ENCODE measurements around the gene POLR1A.

POLR1A gene

GRCh38 chr2:86028766-86029381 is 76.8 kb downstream of the POLR1A start:
- CTCF ChIA-PET: interaction anchor here (0.5 to 1.2 kb wide), 3 partner anchors 20 to 139 kb away, joined by 3 to 8 read pairs (median 4); no protein-coding TSS in a partner anchor
- POLR2A ChIA-PET: no interaction called here
- Histone ChIP-seq H3K4me3 (ENCODE audit: low read depth, low read length) (no peak overlapping the region), H3K27ac (ENCODE audit: extremely low read depth, low read depth, low read length) (no peak overlapping the region), H3K36me3 (ENCODE audit: control insufficient read depth in 2 of 2, insufficient read depth in 1 of 2, low read length in 2 of 2) (peaks cover 21 to 98% of the 10 kb centered on the region in 2 experiments; a peak in 2 of 3 replicates), H3K9me3 (ENCODE audit: control insufficient read depth, insufficient read depth, low read depth, low read length) (no peaks in the 10 kb centered on the region), H3K4me1 (ENCODE audit: control insufficient read depth, insufficient read depth, low read length) (no peaks in the 10 kb centered on the region)
- no peak for TF ChIP-seq ZNF792 (tag by site-specific recombination; IDR thresholded peaks at IDR 0.05)
- TF ChIP-seq ZSCAN4 (tag by site-specific recombination; IDR thresholded peaks at IDR 0.05): no peak
- TF ChIP-seq, protein P1, sequence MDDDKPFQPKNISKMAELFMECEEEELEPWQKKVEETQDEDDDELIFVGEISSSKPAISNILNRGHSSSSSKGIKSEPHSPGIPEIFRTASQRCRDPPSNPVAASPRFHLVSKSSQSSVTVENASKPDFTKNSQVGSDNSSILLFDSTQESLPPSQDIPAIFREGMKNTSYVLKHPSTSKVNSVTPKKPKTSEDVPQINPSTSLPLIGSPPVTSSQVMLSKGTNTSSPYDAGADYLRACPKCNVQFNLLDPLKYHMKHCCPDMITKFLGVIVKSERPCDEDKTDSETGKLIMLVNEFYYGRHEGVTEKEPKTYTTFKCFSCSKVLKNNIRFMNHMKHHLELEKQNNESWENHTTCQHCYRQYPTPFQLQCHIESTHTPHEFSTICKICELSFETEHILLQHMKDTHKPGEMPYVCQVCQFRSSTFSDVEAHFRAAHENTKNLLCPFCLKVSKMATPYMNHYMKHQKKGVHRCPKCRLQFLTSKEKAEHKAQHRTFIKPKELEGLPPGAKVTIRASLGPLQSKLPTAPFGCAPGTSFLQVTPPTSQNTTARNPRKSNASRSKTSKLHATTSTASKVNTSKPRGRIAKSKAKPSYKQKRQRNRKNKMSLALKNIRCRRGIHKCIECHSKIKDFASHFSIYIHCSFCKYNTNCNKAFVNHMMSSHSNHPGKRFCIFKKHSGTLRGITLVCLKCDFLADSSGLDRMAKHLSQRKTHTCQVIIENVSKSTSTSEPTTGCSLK (tag by site-specific recombination; IDR thresholded peaks at IDR 0.05): no peak
- no peak for TF ChIP-seq SP7 (tag by site-specific recombination; IDR thresholded peaks at IDR 0.05)
- no peak for TF ChIP-seq MEIS1 (CRISPR knock-in tag; IDR thresholded peaks at IDR 0.05; ENCODE audit: borderline replicate concordance)
- no peak for TF ChIP-seq GLIS1 (tag by site-specific recombination; IDR thresholded peaks at IDR 0.05)
- TF ChIP-seq ELK4 (IDR thresholded peaks at IDR 0.05; ENCODE audit: borderline replicate concordance, low read depth, low read length): no peak
- no peak for TF ChIP-seq ZNF544 (tag by site-specific recombination; IDR thresholded peaks at IDR 0.05)
- no peak for TF ChIP-seq SP2 (tag by site-specific recombination; IDR thresholded peaks at IDR 0.05)
- TF ChIP-seq GLI4 (tag by site-specific recombination; IDR thresholded peaks at IDR 0.05): no peak

- ChIA-PET POLR2A (no interaction called here), CTCF (interaction anchor here (0.5 to 1.2 kb wide), 3 partner anchors 19 to 139 kb away, joined by 3 to 8 read pairs (median 4); no protein-coding TSS in a partner anchor)
- Histone ChIP-seq H3K4me3 (ENCODE audit: low read depth, low read length) (no peak overlapping the region), H3K27ac (ENCODE audit: extremely low read depth, low read depth, low read length) (no peak overlapping the region), H3K4me1 (ENCODE audit: control insufficient read depth, insufficient read depth, low read length) (no peaks in the 10 kb centered on the region), H3K36me3 (ENCODE audit: control insufficient read depth in 2 of 2, insufficient read depth in 1 of 2, low read length in 2 of 2) (peaks cover 21 to 91% of the 10 kb centered on the region in 2 experiments; a peak in 2 of 3 replicates), H3K9me3 (ENCODE audit: control insufficient read depth, insufficient read depth, low read depth, low read length) (no peaks in the 10 kb centered on the region)
- TF ChIP-seq ZNF610 (tag by site-specific recombination; IDR thresholded peaks at IDR 0.05; ENCODE audit: borderline replicate concordance) (no peak), SCRT1 (tag by site-specific recombination; IDR thresholded peaks at IDR 0.05; ENCODE audit: borderline replicate concordance) (no peak), ZSCAN30 (tag by site-specific recombination; IDR thresholded peaks at IDR 0.05) (no peak), ZNF311 (tag by site-specific recombination; IDR thresholded peaks at IDR 0.05; ENCODE audit: borderline replicate concordance) (no peak), ZNF423 (tag by site-specific recombination; IDR thresholded peaks at IDR 0.05) (no peak), RBAK (tag by site-specific recombination; IDR thresholded peaks at IDR 0.05) (no peak), KLF16 (tag by site-specific recombination; IDR thresholded peaks at IDR 0.05) (no peak), ZNF175 (tag by site-specific recombination; IDR thresholded peaks at IDR 0.05) (no peak), REPIN1 (tag by site-specific recombination; IDR thresholded peaks at IDR 0.05; ENCODE audit: low read depth) (no peak), ZNF350 (tag by site-specific recombination; IDR thresholded peaks at IDR 0.05) (no peak), ZNF837 (tag by site-specific recombination; IDR thresholded peaks at IDR 0.05) (no peak), ZBTB17 (tag by site-specific recombination; IDR thresholded peaks at IDR 0.05) (no peak), ZNF776 (tag by site-specific recombination; IDR thresholded peaks at IDR 0.05; ENCODE audit: borderline replicate concordance) (no peak)
- TF ChIP-seq, protein P2, sequence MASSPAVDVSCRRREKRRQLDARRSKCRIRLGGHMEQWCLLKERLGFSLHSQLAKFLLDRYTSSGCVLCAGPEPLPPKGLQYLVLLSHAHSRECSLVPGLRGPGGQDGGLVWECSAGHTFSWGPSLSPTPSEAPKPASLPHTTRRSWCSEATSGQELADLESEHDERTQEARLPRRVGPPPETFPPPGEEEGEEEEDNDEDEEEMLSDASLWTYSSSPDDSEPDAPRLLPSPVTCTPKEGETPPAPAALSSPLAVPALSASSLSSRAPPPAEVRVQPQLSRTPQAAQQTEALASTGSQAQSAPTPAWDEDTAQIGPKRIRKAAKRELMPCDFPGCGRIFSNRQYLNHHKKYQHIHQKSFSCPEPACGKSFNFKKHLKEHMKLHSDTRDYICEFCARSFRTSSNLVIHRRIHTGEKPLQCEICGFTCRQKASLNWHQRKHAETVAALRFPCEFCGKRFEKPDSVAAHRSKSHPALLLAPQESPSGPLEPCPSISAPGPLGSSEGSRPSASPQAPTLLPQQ (tag by site-specific recombination; IDR thresholded peaks at IDR 0.05): no peak
These were observed 77.5 kb downstream of the POLR1A start for GRCh38 chr2:86027922-86028765.
